SK-N-SH (cell line): ENCODE results near the gene ATXN2. TPM values are rescaled to one million over a fixed set of nuclear protein-coding genes. Genes with fewer than 3 reads are reported as not detected.

Source experiments
- CTCF ChIA-PET: fragments of 300-600, 350-600 bp; formaldehyde crosslinking; extraction: SDS; loops from one replicate; lab custom pipeline; 2021; lab: Yijun Ruan, JAX
- POLR2A ChIA-PET: fragments of 350-600 bp; sonication (Branson Sonifier 250); formaldehyde crosslinking; extraction: SDS; loops from one replicate; lab custom pipeline; 2020; ENCODE audit warnings: antibody characterized with exemption, inconsistent platforms; lab: Yijun Ruan, JAX
- DNase-seq: peaks from one replicate; pipeline ENCODE4 v3.0.0; 2012
- H2AFZ ChIP-seq: fragments of 200-600 bp; sonication (generic); 2 replicates; pipeline ENCODE4 v1.8.1; 2016; ENCODE audit warnings: antibody characterized with exemption, mild to moderate bottlenecking, low read depth
- H3F3A ChIP-seq: fragments of 200-600 bp; sonication (generic); replicated peaks from 2 replicates; pipeline ENCODE3; 2016; ENCODE audit warnings: antibody characterized with exemption, mild to moderate bottlenecking; ENCODE audit not compliant: insufficient read depth
- H3K27ac ChIP-seq, 2 experiments: fragments of 200-500 bp in 1 of 2; fragments of 200-600 bp in 1 of 2; sonication (Bioruptor generic) in 1 of 2; sonication (generic), shearing (Covaris generic) in 1 of 2; 2 replicates each; pipeline versions ENCODE4 v1.5.1 to v1.6.1; 2014 to 2016; ENCODE audit warnings: low read depth in 2 of 2, inconsistent platforms in 1 of 2, low read length in 1 of 2, mild to moderate bottlenecking in 1 of 2, mixed read lengths in 1 of 2
- H3K27me3 ChIP-seq: fragments of 200-600 bp; sonication (generic), shearing (Covaris generic); 2 replicates; pipeline ENCODE4 v1.6.1; 2016; ENCODE audit warnings: mixed run types; ENCODE audit not compliant: insufficient read depth
- H3K36me3 ChIP-seq, 2 experiments: fragments of 200-500 bp in 1 of 2; fragments of 200-600 bp in 1 of 2; sonication (Bioruptor generic) in 1 of 2; sonication (generic) in 1 of 2; replicated peaks in 1 of 2; 2 replicates each; pipeline versions ENCODE3 to v1.5.1; 2014 to 2016; ENCODE audit warnings: low read length in 1 of 2, mild to moderate bottlenecking in 1 of 2; ENCODE audit not compliant: insufficient read depth in 2 of 2, control insufficient read depth in 1 of 2
- H3K4me1 ChIP-seq, 2 experiments: fragments of 200-500 bp in 1 of 2; fragments of 200-600 bp in 1 of 2; sonication (Bioruptor generic) in 1 of 2; sonication (generic), shearing (Covaris generic) in 1 of 2; 2 replicates each; pipeline versions ENCODE4 v1.5.1 to v1.6.1; 2014 to 2016; ENCODE audit warnings: low read depth in 1 of 2, low read length in 1 of 2, mixed run types in 1 of 2; ENCODE audit not compliant: insufficient read depth in 2 of 2, control insufficient read depth in 1 of 2
- H3K4me2 ChIP-seq: fragments of 200-600 bp; sonication (generic), shearing (Covaris generic); 2 replicates; pipeline ENCODE4 v1.6.1; 2017; ENCODE audit warnings: mixed run types
- H3K4me3 ChIP-seq, 2 experiments: fragments of 200-500 bp in 1 of 2; fragments of 200-600 bp in 1 of 2; sonication (Bioruptor generic) in 1 of 2; sonication (generic), shearing (Covaris generic) in 1 of 2; 2 replicates each; pipeline versions ENCODE4 v1.5.1 to v1.8.1; 2014 to 2016; ENCODE audit warnings: low read depth in 2 of 2, inconsistent platforms in 1 of 2, low read length in 1 of 2, mild to moderate bottlenecking in 1 of 2, mixed read lengths in 1 of 2, moderate library complexity in 1 of 2
- H3K79me2 ChIP-seq: fragments of 200-600 bp; sonication (generic); 2 replicates; pipeline ENCODE4 v1.8.1; 2017; ENCODE audit warnings: mild to moderate bottlenecking; ENCODE audit not compliant: insufficient read depth
- H3K9ac ChIP-seq: fragments of 200-600 bp; sonication (generic); 2 replicates; pipeline ENCODE4 v1.6.1; 2017; ENCODE audit warnings: mixed run types
- H3K9me2 ChIP-seq: fragments of 200-600 bp; sonication (generic); 2 replicates; pipeline ENCODE4 v1.6.1; 2017; ENCODE audit warnings: mixed run types
- H3K9me3 ChIP-seq: fragments of 200-600 bp; sonication (generic); 2 replicates; pipeline ENCODE4 v1.6.1; 2017; ENCODE audit warnings: mixed run types, mild to moderate bottlenecking, moderate library complexity
- H4K20me1 ChIP-seq: fragments of 200-600 bp; sonication (generic); 2 replicates; pipeline ENCODE4 v1.6.1; 2017; ENCODE audit warnings: mild to moderate bottlenecking, mixed run types; ENCODE audit not compliant: insufficient read depth
- EP300 ChIP-seq, 2 experiments: IDR thresholded peaks; 2 replicates each; pipeline versions ENCODE4 v1.4.0 to v1.6.1; 2012; ENCODE audit warnings: borderline replicate concordance in 1 of 2, low read depth in 1 of 2, low read length in 1 of 2
- FOSL2 ChIP-seq: IDR thresholded peaks from 2 replicates; pipeline ENCODE4 v1.4.0; 2012; ENCODE audit warnings: low read depth, mild to moderate bottlenecking, moderate library complexity, borderline replicate concordance
- GABPA ChIP-seq: IDR thresholded peaks from 2 replicates; pipeline ENCODE4 v1.4.0; 2012; ENCODE audit warnings: low read depth, mild to moderate bottlenecking
- MEF2A ChIP-seq: IDR thresholded peaks from 2 replicates; pipeline ENCODE4 v1.4.0; 2012; ENCODE audit warnings: low read depth, borderline replicate concordance
- MXI1 ChIP-seq: IDR thresholded peaks from 2 replicates; pipeline ENCODE4 v1.6.1; 2012; ENCODE audit warnings: mild to moderate bottlenecking, low read depth, low read length, improper control_type of control experiment
- NFIC ChIP-seq: IDR thresholded peaks from 2 replicates; pipeline ENCODE4 v1.4.0; 2012; ENCODE audit warnings: borderline replicate concordance
- RXRA ChIP-seq: IDR thresholded peaks from 2 replicates; pipeline ENCODE4 v1.4.0; 2012; ENCODE audit warnings: low read depth, mild to moderate bottlenecking, borderline replicate concordance
- SMC3 ChIP-seq: IDR thresholded peaks from 2 replicates; pipeline ENCODE4 v1.6.1; 2012; ENCODE audit warnings: low read depth, low read length, improper control_type of control experiment
- YY1 ChIP-seq: IDR thresholded peaks from 2 replicates; pipeline ENCODE4 v1.4.0; 2012; ENCODE audit warnings: low read depth, mild to moderate bottlenecking
- WGBS: methylation state at CpG from one replicate; pipeline ENCODE4 v1.1.6; 2017; ENCODE audit warnings: low lambda C conversion rate; 5-methylcytosine and 5-hydroxymethylcytosine counted together
- polyA plus RNA-seq, 3 experiments: library from polyadenylated mRNA; depleted of rRNA; stranded (reverse); fragments of >200 nt; gene quantifications; 2 replicates each; pipeline ENCODE4 v1.2.3, GENCODE V29; 2012
- TF ChIP-seq, protein P1 (sequence below): IDR thresholded peaks from 2 replicates; pipeline ENCODE4 v1.4.0; 2012; ENCODE audit warnings: low read depth
- TF ChIP-seq, protein P2 (sequence below): IDR thresholded peaks from 2 replicates; pipeline ENCODE4 v1.6.1; 2012; ENCODE audit warnings: mild to moderate bottlenecking, low read depth, low read length, moderate library complexity
- TF ChIP-seq, protein P3 (sequence below): fragments of 200-600 bp; sonication (generic); IDR thresholded peaks from 2 replicates; pipeline ENCODE4 v1.6.1; 2017; ENCODE audit warnings: antibody characterized with exemption, mild to moderate bottlenecking, moderate library complexity
- TF ChIP-seq, protein P4 (sequence below): fragments of 150-350 bp; IDR thresholded peaks from 2 replicates; pipeline ENCODE4 v1.6.1; 2016; ENCODE audit warnings: mild to moderate bottlenecking, low read depth, low read length

ATXN2 gene
- polyA plus RNA-seq, 1 of the 3 experiments (the other 2 are of a cell fraction): 35.7 TPM

DNA sequence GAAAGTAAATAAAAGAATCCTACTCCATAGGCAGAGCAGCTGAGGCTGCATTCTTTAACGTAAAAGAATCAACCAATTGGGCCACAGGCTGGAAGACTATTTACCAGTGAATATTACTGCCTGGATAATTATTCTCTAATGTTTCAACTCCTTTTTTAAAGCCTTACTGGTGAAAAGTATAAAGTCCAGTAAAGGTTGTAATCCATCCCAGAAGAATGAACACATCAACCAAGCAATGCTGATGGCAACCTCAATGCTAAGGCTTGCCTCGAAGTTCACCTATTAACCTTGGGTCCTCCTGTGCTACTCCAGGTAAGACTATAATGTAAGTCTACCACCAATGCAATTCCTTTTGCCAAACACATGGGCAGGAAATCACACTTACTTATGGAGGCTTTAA is 77.3 kb downstream of the ATXN2 start:
- ChIA-PET CTCF (interaction anchor here (0.6 kb wide), 1 partner anchor 34 kb away, joined by 3 read pairs; no protein-coding TSS in a partner anchor), POLR2A (no interaction called here)
- peaks cover 4% of the 10 kb centered on the region; the same call in 1 of the 2 replicates for H4K20me1 ChIP-seq
- H3K27ac ChIP-seq: no peak overlapping the region
- TF ChIP-seq FOSL2: no peak
- TF ChIP-seq, protein P1, sequence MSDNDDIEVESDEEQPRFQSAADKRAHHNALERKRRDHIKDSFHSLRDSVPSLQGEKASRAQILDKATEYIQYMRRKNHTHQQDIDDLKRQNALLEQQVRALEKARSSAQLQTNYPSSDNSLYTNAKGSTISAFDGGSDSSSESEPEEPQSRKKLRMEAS: no peak
- TF ChIP-seq EP300 (IDR thresholded peaks at IDR 0.05; ENCODE audit: borderline replicate concordance in 1 of 2, low read depth in 1 of 2, low read length in 1 of 2): no peak
- TF ChIP-seq, protein P2, sequence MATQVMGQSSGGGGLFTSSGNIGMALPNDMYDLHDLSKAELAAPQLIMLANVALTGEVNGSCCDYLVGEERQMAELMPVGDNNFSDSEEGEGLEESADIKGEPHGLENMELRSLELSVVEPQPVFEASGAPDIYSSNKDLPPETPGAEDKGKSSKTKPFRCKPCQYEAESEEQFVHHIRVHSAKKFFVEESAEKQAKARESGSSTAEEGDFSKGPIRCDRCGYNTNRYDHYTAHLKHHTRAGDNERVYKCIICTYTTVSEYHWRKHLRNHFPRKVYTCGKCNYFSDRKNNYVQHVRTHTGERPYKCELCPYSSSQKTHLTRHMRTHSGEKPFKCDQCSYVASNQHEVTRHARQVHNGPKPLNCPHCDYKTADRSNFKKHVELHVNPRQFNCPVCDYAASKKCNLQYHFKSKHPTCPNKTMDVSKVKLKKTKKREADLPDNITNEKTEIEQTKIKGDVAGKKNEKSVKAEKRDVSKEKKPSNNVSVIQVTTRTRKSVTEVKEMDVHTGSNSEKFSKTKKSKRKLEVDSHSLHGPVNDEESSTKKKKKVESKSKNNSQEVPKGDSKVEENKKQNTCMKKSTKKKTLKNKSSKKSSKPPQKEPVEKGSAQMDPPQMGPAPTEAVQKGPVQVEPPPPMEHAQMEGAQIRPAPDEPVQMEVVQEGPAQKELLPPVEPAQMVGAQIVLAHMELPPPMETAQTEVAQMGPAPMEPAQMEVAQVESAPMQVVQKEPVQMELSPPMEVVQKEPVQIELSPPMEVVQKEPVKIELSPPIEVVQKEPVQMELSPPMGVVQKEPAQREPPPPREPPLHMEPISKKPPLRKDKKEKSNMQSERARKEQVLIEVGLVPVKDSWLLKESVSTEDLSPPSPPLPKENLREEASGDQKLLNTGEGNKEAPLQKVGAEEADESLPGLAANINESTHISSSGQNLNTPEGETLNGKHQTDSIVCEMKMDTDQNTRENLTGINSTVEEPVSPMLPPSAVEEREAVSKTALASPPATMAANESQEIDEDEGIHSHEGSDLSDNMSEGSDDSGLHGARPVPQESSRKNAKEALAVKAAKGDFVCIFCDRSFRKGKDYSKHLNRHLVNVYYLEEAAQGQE: no peak
- TF ChIP-seq NFIC: no peak
- TF ChIP-seq RXRA: no peak
- no peak for TF ChIP-seq YY1
- no peak for TF ChIP-seq MEF2A
- TF ChIP-seq SMC3: no peak
- TF ChIP-seq, protein P3, sequence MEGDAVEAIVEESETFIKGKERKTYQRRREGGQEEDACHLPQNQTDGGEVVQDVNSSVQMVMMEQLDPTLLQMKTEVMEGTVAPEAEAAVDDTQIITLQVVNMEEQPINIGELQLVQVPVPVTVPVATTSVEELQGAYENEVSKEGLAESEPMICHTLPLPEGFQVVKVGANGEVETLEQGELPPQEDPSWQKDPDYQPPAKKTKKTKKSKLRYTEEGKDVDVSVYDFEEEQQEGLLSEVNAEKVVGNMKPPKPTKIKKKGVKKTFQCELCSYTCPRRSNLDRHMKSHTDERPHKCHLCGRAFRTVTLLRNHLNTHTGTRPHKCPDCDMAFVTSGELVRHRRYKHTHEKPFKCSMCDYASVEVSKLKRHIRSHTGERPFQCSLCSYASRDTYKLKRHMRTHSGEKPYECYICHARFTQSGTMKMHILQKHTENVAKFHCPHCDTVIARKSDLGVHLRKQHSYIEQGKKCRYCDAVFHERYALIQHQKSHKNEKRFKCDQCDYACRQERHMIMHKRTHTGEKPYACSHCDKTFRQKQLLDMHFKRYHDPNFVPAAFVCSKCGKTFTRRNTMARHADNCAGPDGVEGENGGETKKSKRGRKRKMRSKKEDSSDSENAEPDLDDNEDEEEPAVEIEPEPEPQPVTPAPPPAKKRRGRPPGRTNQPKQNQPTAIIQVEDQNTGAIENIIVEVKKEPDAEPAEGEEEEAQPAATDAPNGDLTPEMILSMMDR: no peak
- TF ChIP-seq, protein P4, sequence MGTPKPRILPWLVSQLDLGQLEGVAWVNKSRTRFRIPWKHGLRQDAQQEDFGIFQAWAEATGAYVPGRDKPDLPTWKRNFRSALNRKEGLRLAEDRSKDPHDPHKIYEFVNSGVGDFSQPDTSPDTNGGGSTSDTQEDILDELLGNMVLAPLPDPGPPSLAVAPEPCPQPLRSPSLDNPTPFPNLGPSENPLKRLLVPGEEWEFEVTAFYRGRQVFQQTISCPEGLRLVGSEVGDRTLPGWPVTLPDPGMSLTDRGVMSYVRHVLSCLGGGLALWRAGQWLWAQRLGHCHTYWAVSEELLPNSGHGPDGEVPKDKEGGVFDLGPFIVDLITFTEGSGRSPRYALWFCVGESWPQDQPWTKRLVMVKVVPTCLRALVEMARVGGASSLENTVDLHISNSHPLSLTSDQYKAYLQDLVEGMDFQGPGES: no peak
- TF ChIP-seq MXI1: no peak
- no peak for TF ChIP-seq GABPA
- WGBS: 90% methylated on average over 2 of the region's 2 CpGs
- peaks cover 72 to 90% of the 10 kb centered on the region in 2 experiments for H3K36me3 ChIP-seq
- no peak for DNase-seq
- no peak overlapping the region for H3K4me3 ChIP-seq
- peaks cover 47% of the 10 kb centered on the region; the same call in 1 of the 2 replicates for H3K79me2 ChIP-seq
- H3K27me3 ChIP-seq: no peaks in the 10 kb centered on the region
- no peak overlapping the region for H3K4me2 ChIP-seq
- H2AFZ ChIP-seq: no peak overlapping the region
- H3K9me3 ChIP-seq: no peaks in the 10 kb centered on the region
- no peaks in the 10 kb centered on the region for H3K4me1 ChIP-seq
- H3K9ac ChIP-seq: no peak overlapping the region
- H3F3A ChIP-seq: peaks cover 14% of the 10 kb centered on the region
- H3K9me2 ChIP-seq: no peaks in the 10 kb centered on the region
